ENCODE data around the gene TSHZ1.
"Not testable (repeated sequence)": the region's sequence is repeated elsewhere in the genome, so short reads cannot be mapped to it uniquely, and the experiment has no call there.

Gene TSHZ1

GRCh38 chr18:75324686-75325257, 114.2 kb downstream of the TSHZ1 start:
- ATAC-seq, result no peak
- Mint-ChIP-seq H3K9me3 (peaks cover 12% of the 10 kb centered on the region), H3K27ac (no peak overlapping the region), H3K4me1 (no peaks in the 10 kb centered on the region), H3K27me3 (peaks cover 33% of the 10 kb centered on the region), H3K36me3 (no peaks in the 10 kb centered on the region), H3K4me3 (no peak overlapping the region)

- H3K27me3 Mint-ChIP-seq, result peaks cover 12% of the 10 kb centered on the region
- ATAC-seq, H3K36me3 Mint-ChIP-seq, H3K27ac Mint-ChIP-seq, H3K4me3 Mint-ChIP-seq, H3K4me1 Mint-ChIP-seq: not testable (repeated sequence)
- H3K9me3 Mint-ChIP-seq, result peaks cover 12% of the 10 kb centered on the region
Measured at GRCh38 chr18:75329753-75330152, 119.2 kb downstream of the TSHZ1 start.

- ATAC-seq, result no peak
- no peak overlapping the region for H3K27ac Mint-ChIP-seq
- H3K4me1 Mint-ChIP-seq, result no peaks in the 10 kb centered on the region
- H3K27me3 Mint-ChIP-seq, result peaks cover 12% of the 10 kb centered on the region
- H3K4me3 Mint-ChIP-seq, result no peak overlapping the region
- H3K36me3 Mint-ChIP-seq, result no peaks in the 10 kb centered on the region
- H3K9me3 Mint-ChIP-seq, result peaks cover 12% of the 10 kb centered on the region
Measured at GRCh38 chr18:75330308-75330707, 119.7 kb downstream of the TSHZ1 start.

- Mint-ChIP-seq H3K36me3 (no peaks in the 10 kb centered on the region), H3K9me3 (no peaks in the 10 kb centered on the region), H3K27ac (no peak overlapping the region), H3K27me3 (no peaks in the 10 kb centered on the region), H3K4me3 (no peak overlapping the region), H3K4me1 (no peaks in the 10 kb centered on the region)
- ATAC-seq, result no peak
Measured at GRCh38 chr18:75334869-75335268, 124.3 kb downstream of the TSHZ1 start.

GRCh38 chr18:75335511-75335910, 124.9 kb downstream of the TSHZ1 start:
- Mint-ChIP-seq H3K4me1 (no peaks in the 10 kb centered on the region), H3K27me3 (no peaks in the 10 kb centered on the region), H3K4me3 (no peak overlapping the region), H3K27ac (no peak overlapping the region), H3K36me3 (no peaks in the 10 kb centered on the region), H3K9me3 (no peaks in the 10 kb centered on the region)
- no peak for ATAC-seq

GRCh38 chr18:75336767-75337166, 126.2 kb downstream of the TSHZ1 start:
- H3K27ac Mint-ChIP-seq, result no peak overlapping the region
- H3K4me3 Mint-ChIP-seq, result no peak overlapping the region
- ATAC-seq, result no peak
- H3K27me3 Mint-ChIP-seq, result no peaks in the 10 kb centered on the region
- no peaks in the 10 kb centered on the region for H3K4me1 Mint-ChIP-seq
- no peaks in the 10 kb centered on the region for H3K9me3 Mint-ChIP-seq
- no peaks in the 10 kb centered on the region for H3K36me3 Mint-ChIP-seq

- Mint-ChIP-seq H3K9me3 (no peaks in the 10 kb centered on the region), H3K4me1 (no peaks in the 10 kb centered on the region), H3K27ac (no peak overlapping the region), H3K36me3 (no peaks in the 10 kb centered on the region), H3K4me3 (no peak overlapping the region), H3K27me3 (no peaks in the 10 kb centered on the region)
- no peak for ATAC-seq
Measured at GRCh38 chr18:75337348-75337747, 126.8 kb downstream of the TSHZ1 start.

GRCh38 chr18:75338631-75339030, 128.0 kb downstream of the TSHZ1 start:
- Mint-ChIP-seq H3K27me3 (no peaks in the 10 kb centered on the region), H3K9me3 (no peaks in the 10 kb centered on the region), H3K4me1 (no peaks in the 10 kb centered on the region), H3K4me3 (no peak overlapping the region), H3K27ac (no peak overlapping the region), H3K36me3 (no peaks in the 10 kb centered on the region)
- no peak for ATAC-seq

All from stimulated activated memory B cell treated with anti-CD40 and anti-IgM and Interleukin-4, amounts not matched to agents 10 μg/mL and 1 μg/mL and 100 μg/mL, for 72 hours (primary cell).